NCI-H2029 treated with DMSO at 0.1 percent for 48 hours (cell line): ENCODE measurements around the gene TMEM219.
"Not testable (repeated sequence)": the region's sequence is repeated elsewhere in the genome, so short reads cannot be mapped to it uniquely, and the experiment has no call there.

Experiments
- DNase-seq: peaks from one replicate; lab custom pipeline; 2025; lab: John Stamatoyannopoulos, UW

TMEM219 gene

GRCh38 chr16:30011714-30012504 lies 50.0 kb downstream of the TMEM219 start:
- no peak for DNase-seq

GRCh38 chr16:30012598-30012997 lies 50.7 kb downstream of the TMEM219 start:
- not testable (repeated sequence) for DNase-seq

DNA sequence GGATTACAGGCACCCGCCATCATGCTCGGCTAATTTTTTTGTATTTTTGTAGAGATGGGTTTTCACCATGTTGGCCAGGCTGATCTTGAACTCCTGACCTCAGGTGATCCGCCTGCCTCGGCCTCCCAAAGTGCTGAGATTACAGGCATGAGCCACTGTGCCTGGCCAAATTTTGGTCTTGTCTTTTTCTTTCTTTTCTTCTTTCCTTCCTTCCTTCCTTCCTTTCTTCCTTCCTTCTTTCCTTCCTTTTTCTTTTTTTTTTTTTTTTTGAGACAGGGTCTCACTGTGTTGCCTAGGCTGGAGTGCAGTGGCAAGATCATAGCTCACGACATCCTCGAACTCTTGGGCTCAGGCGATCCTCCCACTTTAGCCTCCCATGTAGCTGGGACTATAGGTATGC lies 53.6 kb downstream of the TMEM219 start:
- DNase-seq = not testable (repeated sequence)

GRCh38 chr16:30016555-30017276 lies 54.8 kb downstream of the TMEM219 start:
- DNase-seq = no peak

DNA sequence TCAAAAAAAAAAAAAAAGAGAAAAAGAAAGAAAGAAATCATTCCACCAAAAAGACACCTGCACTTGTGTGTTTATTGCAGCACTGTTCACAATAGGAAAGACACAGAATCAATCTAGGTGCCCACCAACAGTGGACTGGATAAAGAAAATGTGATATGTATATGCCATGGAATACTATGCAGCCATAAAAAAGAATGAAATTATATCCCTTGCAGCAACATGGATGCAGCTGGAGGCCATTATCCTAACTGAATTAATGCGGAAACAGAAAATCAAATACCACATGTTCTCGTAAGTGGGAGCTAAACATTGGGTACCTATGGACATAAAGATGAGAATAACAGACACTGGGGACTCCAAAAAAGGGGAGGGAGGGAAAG lies 55.4 kb downstream of the TMEM219 start:
- no peak for DNase-seq

DNA sequence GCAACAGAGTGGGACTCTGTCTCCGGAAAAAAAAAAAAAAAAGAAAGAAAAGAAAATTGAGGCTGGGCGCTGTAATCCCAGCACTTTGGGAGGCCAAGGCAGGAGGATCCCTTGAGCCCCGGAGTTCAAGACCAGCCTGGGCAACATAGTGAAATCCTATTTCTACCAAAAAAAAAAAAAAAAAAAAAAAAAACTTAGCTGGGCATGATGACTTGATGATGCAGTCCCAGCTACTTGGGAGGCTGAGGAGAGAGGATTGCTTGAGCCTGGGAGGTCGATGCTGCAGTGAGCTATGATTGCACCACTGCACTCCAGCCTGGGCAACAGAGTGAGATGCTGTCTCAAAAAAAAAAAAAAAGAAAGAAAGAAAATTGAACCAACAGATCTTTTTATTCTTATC lies 56.1 kb downstream of the TMEM219 start:
- not testable (repeated sequence) for DNase-seq

- no peak for DNase-seq
Observed at GRCh38 chr16:30018731-30019158, 56.9 kb downstream of the TMEM219 start.
